WTC11 (cell line): ENCODE results near the gene TSPAN9.

Experiments used
- E2F1 ChIP-seq: sonication (generic); formaldehyde crosslinking; IDR thresholded peaks from 2 replicates; pipeline ENCODE4 v1.8.0; 2022; ENCODE audit warnings: mild to moderate bottlenecking, missing genetic modification reagents
- E2F5 ChIP-seq: sonication (generic); formaldehyde crosslinking; IDR thresholded peaks from 2 replicates; pipeline ENCODE4 v1.8.1; 2022; ENCODE audit warnings: mild to moderate bottlenecking, moderate library complexity, missing genetic modification reagents
- HMGXB4 ChIP-seq: sonication (generic); formaldehyde crosslinking; IDR thresholded peaks from 2 replicates; pipeline ENCODE4 v1.8.1; 2023; ENCODE audit warnings: mild to moderate bottlenecking, moderate library complexity, missing genetic modification reagents
- NR1H2 ChIP-seq: sonication (generic); formaldehyde crosslinking; IDR thresholded peaks from 2 replicates; pipeline ENCODE4 v1.9.0; 2021; ENCODE audit warnings: mild to moderate bottlenecking, moderate library complexity, missing genetic modification reagents
- NR3C1 ChIP-seq: sonication (generic); formaldehyde crosslinking; conservative IDR thresholded peaks from 2 replicates; pipeline ENCODE4 v1.8.1; 2023; ENCODE audit warnings: low read depth, mild to moderate bottlenecking, missing genetic modification reagents
- ZBTB21 ChIP-seq: sonication (generic); formaldehyde crosslinking; IDR thresholded peaks from 2 replicates; pipeline ENCODE4 v1.8.1; 2023; ENCODE audit warnings: mild to moderate bottlenecking, missing genetic modification reagents, borderline replicate concordance
- TF ChIP-seq, protein P1 (sequence below): fragments of 200-600 bp; IDR thresholded peaks from 2 replicates; pipeline ENCODE4 v1.8.0; 2022; ENCODE audit warnings: antibody characterized with exemption
- TF ChIP-seq, protein P2 (sequence below): sonication (generic); formaldehyde crosslinking; conservative IDR thresholded peaks from 2 replicates; pipeline ENCODE4 v1.8.1; 2022; ENCODE audit warnings: mild to moderate bottlenecking, missing genetic modification reagents

GRCh38 chr12:3190101-3190500 is 112.9 kb downstream of the TSPAN9 start:
- no peak for TF ChIP-seq E2F5 (CRISPR knock-in tag)
- TF ChIP-seq, protein P1, sequence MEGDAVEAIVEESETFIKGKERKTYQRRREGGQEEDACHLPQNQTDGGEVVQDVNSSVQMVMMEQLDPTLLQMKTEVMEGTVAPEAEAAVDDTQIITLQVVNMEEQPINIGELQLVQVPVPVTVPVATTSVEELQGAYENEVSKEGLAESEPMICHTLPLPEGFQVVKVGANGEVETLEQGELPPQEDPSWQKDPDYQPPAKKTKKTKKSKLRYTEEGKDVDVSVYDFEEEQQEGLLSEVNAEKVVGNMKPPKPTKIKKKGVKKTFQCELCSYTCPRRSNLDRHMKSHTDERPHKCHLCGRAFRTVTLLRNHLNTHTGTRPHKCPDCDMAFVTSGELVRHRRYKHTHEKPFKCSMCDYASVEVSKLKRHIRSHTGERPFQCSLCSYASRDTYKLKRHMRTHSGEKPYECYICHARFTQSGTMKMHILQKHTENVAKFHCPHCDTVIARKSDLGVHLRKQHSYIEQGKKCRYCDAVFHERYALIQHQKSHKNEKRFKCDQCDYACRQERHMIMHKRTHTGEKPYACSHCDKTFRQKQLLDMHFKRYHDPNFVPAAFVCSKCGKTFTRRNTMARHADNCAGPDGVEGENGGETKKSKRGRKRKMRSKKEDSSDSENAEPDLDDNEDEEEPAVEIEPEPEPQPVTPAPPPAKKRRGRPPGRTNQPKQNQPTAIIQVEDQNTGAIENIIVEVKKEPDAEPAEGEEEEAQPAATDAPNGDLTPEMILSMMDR: no peak
- TF ChIP-seq E2F1: no peak
- no peak for TF ChIP-seq ZBTB21 (CRISPR knock-in tag)
- TF ChIP-seq, protein P2, sequence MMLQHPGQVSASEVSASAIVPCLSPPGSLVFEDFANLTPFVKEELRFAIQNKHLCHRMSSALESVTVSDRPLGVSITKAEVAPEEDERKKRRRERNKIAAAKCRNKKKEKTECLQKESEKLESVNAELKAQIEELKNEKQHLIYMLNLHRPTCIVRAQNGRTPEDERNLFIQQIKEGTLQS (CRISPR knock-in tag): no peak
- TF ChIP-seq NR3C1 (CRISPR knock-in tag): no peak
- no peak for TF ChIP-seq NR1H2 (CRISPR knock-in tag)
- TF ChIP-seq HMGXB4 (CRISPR knock-in tag): no peak
